Measurements from ENCODE around the gene ELMO2. TPM values are rescaled to one million over a fixed set of nuclear protein-coding genes. Genes with fewer than 3 reads are reported as not detected.

The ELMO2 gene
- total and polyA plus RNA-seq, 2 of the 4 experiments (the other 2 are of a cell fraction), result 29.2 to 52.7 TPM

- BruUV-seq (replicated peaks), result no TSS peak
- no peak overlapping the region for H4K5ac ChIP-seq (ENCODE audit: low read depth, low read length)
- intact Hi-C loops (cut with micrococcal nuclease), result no loop called here
- H2AK5ac ChIP-seq (ENCODE audit: low read depth, low read length), result no peak overlapping the region
- H3K4me1 ChIP-seq (ENCODE audit: control insufficient read depth, insufficient read depth, low read length), result no peaks in the 10 kb centered on the region
- H3K18ac ChIP-seq (ENCODE audit: low read depth, low read length), result no peak overlapping the region
- H3K14ac ChIP-seq (replicated peaks; ENCODE audit: low read depth, low read length), result no peak overlapping the region
- ATAC-seq (ENCODE audit: low read depth) (no peak), DNase-seq (no peak)
- no peak overlapping the region for H3K9ac ChIP-seq (ENCODE audit: low read depth, low read length)
- H2BK5ac ChIP-seq (ENCODE audit: low read depth, low read length, poor library complexity, severe bottlenecking), result no peak overlapping the region
- peaks cover 22% of the 10 kb centered on the region for H3K27me3 ChIP-seq (ENCODE audit: control insufficient read depth, insufficient read depth, low read length)
- H2BK120ac ChIP-seq (ENCODE audit: low read depth, low read length), result no peak overlapping the region
- H2BK15ac ChIP-seq (ENCODE audit: low read depth, low read length), result no peak overlapping the region
- no peaks in the 10 kb centered on the region for H4K20me1 ChIP-seq (ENCODE audit: insufficient read depth, low read length)
- H3K4me2 ChIP-seq (ENCODE audit: low read depth, low read length), result no peak overlapping the region
- no peaks in the 10 kb centered on the region for H3K79me1 ChIP-seq (ENCODE audit: low read depth in 1 of 2, low read length in 2 of 2)
- POLR2A ChIA-PET (ENCODE audit: unreplicated experiment), result no interaction called here
- dilution Hi-C loops (cut with HindIII; ENCODE audit: low sequenced_read_pairs, unreplicated experiment), result no loop called here
- no peak overlapping the region for H2BK20ac ChIP-seq (ENCODE audit: low read depth, low read length)
- H3K4me3 ChIP-seq (ENCODE audit: insufficient read depth, low read depth, low read length), result no peak overlapping the region
- in situ Hi-C loops (cut with MboI; ENCODE audit: low sequenced_read_pairs), result no loop called here
- H3K23ac ChIP-seq (ENCODE audit: low read depth, low read length), result no peak overlapping the region
- no peak overlapping the region for H2AFZ ChIP-seq (replicated peaks; ENCODE audit: low read length, poor library complexity)
- WGBS, 2 experiments (ENCODE audit: extremely low coverage in 2 of 2, insufficient read length in 1 of 2), result no CpG with 5 or more reads among the region's 2 CpGs
- H3K36me3 ChIP-seq (ENCODE audit: control insufficient read depth, insufficient read depth, low read length), result no peaks in the 10 kb centered on the region
- no peak overlapping the region for H3K4ac ChIP-seq (ENCODE audit: low read depth, low read length)
- no peak overlapping the region for H3K27ac ChIP-seq (ENCODE audit: insufficient read depth, low read length)
- TF ChIP-seq, protein P1, sequence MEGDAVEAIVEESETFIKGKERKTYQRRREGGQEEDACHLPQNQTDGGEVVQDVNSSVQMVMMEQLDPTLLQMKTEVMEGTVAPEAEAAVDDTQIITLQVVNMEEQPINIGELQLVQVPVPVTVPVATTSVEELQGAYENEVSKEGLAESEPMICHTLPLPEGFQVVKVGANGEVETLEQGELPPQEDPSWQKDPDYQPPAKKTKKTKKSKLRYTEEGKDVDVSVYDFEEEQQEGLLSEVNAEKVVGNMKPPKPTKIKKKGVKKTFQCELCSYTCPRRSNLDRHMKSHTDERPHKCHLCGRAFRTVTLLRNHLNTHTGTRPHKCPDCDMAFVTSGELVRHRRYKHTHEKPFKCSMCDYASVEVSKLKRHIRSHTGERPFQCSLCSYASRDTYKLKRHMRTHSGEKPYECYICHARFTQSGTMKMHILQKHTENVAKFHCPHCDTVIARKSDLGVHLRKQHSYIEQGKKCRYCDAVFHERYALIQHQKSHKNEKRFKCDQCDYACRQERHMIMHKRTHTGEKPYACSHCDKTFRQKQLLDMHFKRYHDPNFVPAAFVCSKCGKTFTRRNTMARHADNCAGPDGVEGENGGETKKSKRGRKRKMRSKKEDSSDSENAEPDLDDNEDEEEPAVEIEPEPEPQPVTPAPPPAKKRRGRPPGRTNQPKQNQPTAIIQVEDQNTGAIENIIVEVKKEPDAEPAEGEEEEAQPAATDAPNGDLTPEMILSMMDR (conservative IDR thresholded peaks at IDR 0.05; ENCODE audit: low read depth, low read length), result no peak
- no peak for TF ChIP-seq MXI1 (IDR thresholded peaks at IDR 0.05; ENCODE audit: borderline replicate concordance, low read depth, low read length)
- TF ChIP-seq, protein P2, sequence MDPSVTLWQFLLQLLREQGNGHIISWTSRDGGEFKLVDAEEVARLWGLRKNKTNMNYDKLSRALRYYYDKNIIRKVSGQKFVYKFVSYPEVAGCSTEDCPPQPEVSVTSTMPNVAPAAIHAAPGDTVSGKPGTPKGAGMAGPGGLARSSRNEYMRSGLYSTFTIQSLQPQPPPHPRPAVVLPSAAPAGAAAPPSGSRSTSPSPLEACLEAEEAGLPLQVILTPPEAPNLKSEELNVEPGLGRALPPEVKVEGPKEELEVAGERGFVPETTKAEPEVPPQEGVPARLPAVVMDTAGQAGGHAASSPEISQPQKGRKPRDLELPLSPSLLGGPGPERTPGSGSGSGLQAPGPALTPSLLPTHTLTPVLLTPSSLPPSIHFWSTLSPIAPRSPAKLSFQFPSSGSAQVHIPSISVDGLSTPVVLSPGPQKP (IDR thresholded peaks at IDR 0.05; ENCODE audit: borderline replicate concordance, low read depth, low read length), result no peak
- TF ChIP-seq MAFK (IDR thresholded peaks at IDR 0.05; ENCODE audit: low read depth, low read length), result no peak
- no peak for TF ChIP-seq USF2 (IDR thresholded peaks at IDR 0.05; ENCODE audit: low read depth, low read length)
- TF ChIP-seq SMC3 (IDR thresholded peaks at IDR 0.05; ENCODE audit: low read depth, low read length), result no peak
- no peak for TF ChIP-seq RCOR1 (IDR thresholded peaks at IDR 0.05; ENCODE audit: insufficient replicate concordance, low read length)
- TF ChIP-seq FOS (IDR thresholded peaks at IDR 0.05; ENCODE audit: low read depth, low read length), result no peak
- no peak for TF ChIP-seq RFX5 (IDR thresholded peaks at IDR 0.05; ENCODE audit: low read depth, low read length)
- TF ChIP-seq BHLHE40 (IDR thresholded peaks at IDR 0.05; ENCODE audit: low read depth, low read length), result no peak
- no peak overlapping the region for H4K8ac ChIP-seq (ENCODE audit: low read depth in 2 of 2, low read length in 2 of 2)
- no peak overlapping the region for H2AK9ac ChIP-seq (replicated peaks; ENCODE audit: low read depth, low read length, poor library complexity)
- H4K91ac ChIP-seq (ENCODE audit: insufficient read depth, low read depth, low read length), result no peak overlapping the region
- no peak overlapping the region for H3K56ac ChIP-seq (ENCODE audit: extremely low read depth, insufficient read depth, low read length)
- H3K9me1 ChIP-seq (ENCODE audit: insufficient read depth, low read length), result no peaks in the 10 kb centered on the region
- no peaks in the 10 kb centered on the region for H3K9me3 ChIP-seq (ENCODE audit: control insufficient read depth, insufficient read depth, low read length)
- CTCF ChIA-PET, result no interaction called here
These were observed 10.4 kb upstream of the ELMO2 start for GRCh38 chr20:46416839-46417238.
